ENCODE data around the gene PFKFB2. TPM values are rescaled to one million over a fixed set of nuclear protein-coding genes. Genes with fewer than 3 reads are reported as not detected.

Gene PFKFB2
- total RNA-seq, 1 donor from 2014 or later = 13.3 TPM

DNA sequence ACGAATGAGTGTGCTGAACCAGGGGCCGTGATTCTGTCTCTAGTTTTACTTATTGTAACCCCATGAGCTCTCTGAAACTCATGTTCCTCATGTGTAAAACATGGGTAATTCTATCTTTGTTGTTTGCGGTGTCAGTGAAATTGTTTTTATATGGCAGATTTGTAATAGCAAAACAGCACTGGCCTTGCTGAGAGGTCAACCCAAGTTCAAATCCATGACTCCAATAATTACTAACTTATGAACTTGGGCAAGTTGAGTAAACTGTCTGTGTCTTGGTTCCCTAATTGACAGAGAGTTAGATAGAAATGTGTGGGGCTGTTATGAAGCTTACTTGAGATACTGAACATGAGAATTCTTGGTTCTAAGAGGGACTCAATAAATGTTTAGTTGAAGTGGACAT, 38.3 kb upstream of the PFKFB2 start:
- Mint-ChIP-seq H3K4me1 (ENCODE audit: low read depth) (no peaks in the 10 kb centered on the region), H3K4me3 (ENCODE audit: unreplicated experiment) (no peak overlapping the region), H3K27me3 (ENCODE audit: low read depth) (peaks cover 23% of the 10 kb centered on the region), H3K27ac (ENCODE audit: unreplicated experiment) (no peak overlapping the region), H3K36me3 (ENCODE audit: low read depth) (peaks cover 2% of the 10 kb centered on the region), H3K9me3 (ENCODE audit: low read depth) (no peaks in the 10 kb centered on the region)
- no peak for DNase-seq (ENCODE audit: low spot score)
- TF ChIP-seq, protein P1, sequence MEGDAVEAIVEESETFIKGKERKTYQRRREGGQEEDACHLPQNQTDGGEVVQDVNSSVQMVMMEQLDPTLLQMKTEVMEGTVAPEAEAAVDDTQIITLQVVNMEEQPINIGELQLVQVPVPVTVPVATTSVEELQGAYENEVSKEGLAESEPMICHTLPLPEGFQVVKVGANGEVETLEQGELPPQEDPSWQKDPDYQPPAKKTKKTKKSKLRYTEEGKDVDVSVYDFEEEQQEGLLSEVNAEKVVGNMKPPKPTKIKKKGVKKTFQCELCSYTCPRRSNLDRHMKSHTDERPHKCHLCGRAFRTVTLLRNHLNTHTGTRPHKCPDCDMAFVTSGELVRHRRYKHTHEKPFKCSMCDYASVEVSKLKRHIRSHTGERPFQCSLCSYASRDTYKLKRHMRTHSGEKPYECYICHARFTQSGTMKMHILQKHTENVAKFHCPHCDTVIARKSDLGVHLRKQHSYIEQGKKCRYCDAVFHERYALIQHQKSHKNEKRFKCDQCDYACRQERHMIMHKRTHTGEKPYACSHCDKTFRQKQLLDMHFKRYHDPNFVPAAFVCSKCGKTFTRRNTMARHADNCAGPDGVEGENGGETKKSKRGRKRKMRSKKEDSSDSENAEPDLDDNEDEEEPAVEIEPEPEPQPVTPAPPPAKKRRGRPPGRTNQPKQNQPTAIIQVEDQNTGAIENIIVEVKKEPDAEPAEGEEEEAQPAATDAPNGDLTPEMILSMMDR (IDR thresholded peaks at IDR 0.05) = no peak

DNA sequence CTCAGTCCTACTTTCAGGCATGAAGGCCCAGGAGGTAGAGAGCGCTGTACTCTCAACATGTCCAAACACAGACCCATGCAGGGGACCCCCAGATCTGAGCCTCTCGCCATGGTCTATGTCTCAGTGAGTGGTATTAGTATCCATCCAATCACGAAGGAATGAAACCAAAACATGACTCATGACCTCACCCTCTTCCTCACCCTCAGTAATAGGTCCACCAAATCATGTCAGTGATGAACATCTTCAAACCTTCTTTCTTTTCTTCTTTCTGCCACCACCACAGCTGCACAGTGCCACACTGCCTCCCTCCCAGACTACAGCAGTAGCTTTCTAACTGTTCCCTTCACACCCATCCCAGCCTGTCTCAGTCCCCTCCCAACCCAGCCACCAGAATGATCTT, 37.3 kb upstream of the PFKFB2 start:
- Mint-ChIP-seq H3K9me3 (ENCODE audit: low read depth) (no peaks in the 10 kb centered on the region), H3K4me1 (ENCODE audit: low read depth) (peaks cover 2% of the 10 kb centered on the region), H3K4me3 (ENCODE audit: unreplicated experiment) (no peak overlapping the region), H3K36me3 (ENCODE audit: low read depth) (peaks cover 2% of the 10 kb centered on the region), H3K27ac (ENCODE audit: unreplicated experiment) (no peak overlapping the region), H3K27me3 (ENCODE audit: low read depth) (peaks cover 23% of the 10 kb centered on the region)
- TF ChIP-seq, protein P1 (IDR thresholded peaks at IDR 0.05) = no peak
- no peak for DNase-seq (ENCODE audit: low spot score)

DNA sequence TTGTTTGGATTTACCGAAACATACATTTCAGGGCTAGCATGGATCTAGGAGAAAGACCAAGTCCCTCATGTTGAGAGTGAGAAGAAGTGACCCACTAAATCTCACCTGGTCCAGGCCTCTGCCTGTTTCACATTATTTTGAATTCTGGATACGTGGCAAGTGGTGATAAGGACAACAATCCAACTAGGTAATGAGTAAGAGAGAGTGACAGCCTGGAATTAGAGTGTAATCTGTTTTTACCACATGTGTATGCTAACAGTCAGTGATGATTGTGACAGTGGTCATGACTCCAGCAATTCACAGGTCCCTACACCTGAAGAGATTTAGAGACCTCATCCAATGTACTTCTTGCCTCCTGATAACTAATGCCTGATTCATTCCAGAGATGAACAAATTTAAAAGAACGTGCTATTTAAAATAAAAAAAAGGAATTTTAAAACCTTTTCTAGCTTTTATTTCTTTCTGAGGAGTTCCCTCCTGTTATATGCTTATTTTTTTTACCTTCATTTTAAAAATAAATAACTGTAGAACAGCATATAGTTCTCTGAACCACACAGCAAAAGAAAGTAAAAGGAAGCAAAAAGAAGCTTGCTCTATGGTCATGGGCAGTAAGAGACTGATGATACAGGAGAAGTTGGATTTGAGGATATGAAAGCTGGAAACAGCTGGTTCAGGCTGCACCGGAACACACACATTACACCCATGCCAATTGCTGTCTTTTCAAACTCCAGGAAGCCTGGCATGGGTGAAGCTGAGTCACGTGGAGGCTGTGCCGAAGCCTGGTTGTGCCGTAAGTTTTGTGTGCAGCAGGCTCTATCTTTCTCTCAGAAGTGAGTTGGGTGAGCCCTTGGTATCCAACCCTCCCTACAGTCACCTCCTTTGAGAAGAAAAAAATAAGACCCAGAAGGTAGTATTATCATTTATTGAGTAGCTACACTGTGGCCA, 35.2 kb upstream of the PFKFB2 start:
- H3K9me3 Mint-ChIP-seq (ENCODE audit: low read depth) = no peaks in the 10 kb centered on the region

GRCh38 chr1:207018707-207019106, 34.4 kb upstream of the PFKFB2 start:
- H3K4me3 Mint-ChIP-seq (ENCODE audit: unreplicated experiment) = no peak overlapping the region
- TF ChIP-seq, protein P1 (IDR thresholded peaks at IDR 0.05) = no peak
- peaks cover 11% of the 10 kb centered on the region for H3K27me3 Mint-ChIP-seq (ENCODE audit: low read depth)
- no peak overlapping the region for H3K27ac Mint-ChIP-seq (ENCODE audit: unreplicated experiment)
- H3K36me3 Mint-ChIP-seq (ENCODE audit: low read depth) = peaks cover 2% of the 10 kb centered on the region
- H3K9me3 Mint-ChIP-seq (ENCODE audit: low read depth) = no peaks in the 10 kb centered on the region
- no peak for DNase-seq (ENCODE audit: low spot score)
- H3K4me1 Mint-ChIP-seq (ENCODE audit: low read depth) = peaks cover 17% of the 10 kb centered on the region

More for the DNA sequence above, 35.2 kb upstream of the PFKFB2 start:
- Mint-ChIP-seq H3K4me3 (ENCODE audit: unreplicated experiment) (no peak overlapping the region), H3K36me3 (ENCODE audit: low read depth) (peaks cover 2% of the 10 kb centered on the region), H3K4me1 (ENCODE audit: low read depth) (peaks cover 13% of the 10 kb centered on the region), H3K27ac (ENCODE audit: unreplicated experiment) (no peak overlapping the region), H3K27me3 (ENCODE audit: low read depth) (peaks cover 18% of the 10 kb centered on the region)
- TF ChIP-seq, protein P1 (IDR thresholded peaks at IDR 0.05) = no peak
- DNase-seq (ENCODE audit: low spot score) = no peak

GRCh38 chr1:207019161-207019560, 33.9 kb upstream of the PFKFB2 start:
- no peak for DNase-seq (ENCODE audit: low spot score)
- TF ChIP-seq, protein P1 (IDR thresholded peaks at IDR 0.05) = no peak
- no peak overlapping the region for H3K27ac Mint-ChIP-seq (ENCODE audit: unreplicated experiment)
- H3K4me1 Mint-ChIP-seq (ENCODE audit: low read depth) = peaks cover 21% of the 10 kb centered on the region
- H3K36me3 Mint-ChIP-seq (ENCODE audit: low read depth) = no peaks in the 10 kb centered on the region
- H3K9me3 Mint-ChIP-seq (ENCODE audit: low read depth) = no peaks in the 10 kb centered on the region
- peaks cover 8% of the 10 kb centered on the region for H3K27me3 Mint-ChIP-seq (ENCODE audit: low read depth)
- H3K4me3 Mint-ChIP-seq (ENCODE audit: unreplicated experiment) = no peak overlapping the region
